ENCODE measurements around the gene GPT2.
A peak's percentile ranks its signal among the peaks of the same experiment; 100 is the strongest.

The GPT2 gene

GRCh38 chr16:46889245-46889941 lies 5.2 kb downstream of the GPT2 start:
- peaks cover 9% of the 10 kb centered on the region for H3K36me3 ChIP-seq (ENCODE audit: control insufficient read depth, insufficient read depth, low read length, severe bottlenecking)
- no peaks in the 10 kb centered on the region for H3K9me3 ChIP-seq (ENCODE audit: control insufficient read depth, low read length)
- H3K4me1 ChIP-seq (ENCODE audit: control insufficient read depth, insufficient read depth, low read length) = peaks cover 65% of the 10 kb centered on the region
- H3K27me3 ChIP-seq (replicated peaks; ENCODE audit: control insufficient read depth, insufficient read depth, low read length) = no peaks in the 10 kb centered on the region
- H3K4me3 ChIP-seq (ENCODE audit: low read length) = no peak overlapping the region
- H3K9ac ChIP-seq (ENCODE audit: low read length) = peak overlapping the region; percentile 38
- no peak for DNase-seq (ENCODE audit: low read depth)

DNA sequence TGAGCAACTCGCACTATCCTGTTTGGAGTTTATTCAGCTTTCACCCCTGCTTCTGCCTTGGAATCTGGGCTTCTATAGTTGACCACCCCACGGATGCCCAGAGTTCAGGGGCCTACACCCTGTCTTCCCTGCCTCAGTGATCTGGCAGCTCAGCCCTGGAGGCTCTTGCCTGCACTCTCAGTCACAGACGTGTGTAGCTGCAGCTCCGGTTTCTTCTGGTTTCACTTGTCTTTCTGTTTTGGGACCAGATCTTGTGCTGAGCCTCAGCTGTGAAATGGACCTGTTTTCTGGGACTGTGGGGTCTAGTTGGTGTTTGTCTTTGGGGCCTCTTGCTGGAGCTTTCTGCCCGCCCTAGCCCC lies 5.8 kb downstream of the GPT2 start:
- H3K4me3 ChIP-seq (ENCODE audit: low read length) = no peak overlapping the region
- DNase-seq (ENCODE audit: low read depth) = no peak
- peaks cover 9% of the 10 kb centered on the region for H3K36me3 ChIP-seq (ENCODE audit: control insufficient read depth, insufficient read depth, low read length, severe bottlenecking)
- H3K9me3 ChIP-seq (ENCODE audit: control insufficient read depth, low read length) = no peaks in the 10 kb centered on the region
- peaks cover 68% of the 10 kb centered on the region for H3K4me1 ChIP-seq (ENCODE audit: control insufficient read depth, insufficient read depth, low read length)
- no peaks in the 10 kb centered on the region for H3K27me3 ChIP-seq (replicated peaks; ENCODE audit: control insufficient read depth, insufficient read depth, low read length)
- H3K9ac ChIP-seq (ENCODE audit: low read length) = peak overlapping the region; percentile 38

DNA sequence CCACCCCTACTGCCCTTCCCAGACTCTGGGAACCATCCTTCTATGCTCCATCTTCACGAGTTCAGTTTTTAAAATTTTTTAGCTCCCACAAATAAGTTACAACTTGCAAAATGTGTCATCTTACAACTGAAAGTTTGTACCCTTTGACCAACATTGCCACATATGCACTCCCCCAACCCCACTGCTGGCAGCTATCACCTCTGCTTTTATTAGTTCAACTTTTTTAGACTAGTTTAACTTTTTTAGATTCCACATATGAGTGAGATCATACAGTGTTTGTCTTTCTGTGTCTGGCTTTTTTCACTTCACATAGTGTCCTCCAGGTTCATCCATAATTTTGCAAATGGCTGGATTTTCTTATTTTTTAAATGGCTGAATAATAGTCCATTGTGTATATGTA lies 7.7 kb downstream of the GPT2 start:
- peaks cover 64% of the 10 kb centered on the region for H3K4me1 ChIP-seq (ENCODE audit: control insufficient read depth, insufficient read depth, low read length)
- H3K9me3 ChIP-seq (ENCODE audit: control insufficient read depth, low read length) = no peaks in the 10 kb centered on the region
- DNase-seq (ENCODE audit: low read depth) = no peak
- peaks cover 9% of the 10 kb centered on the region for H3K36me3 ChIP-seq (ENCODE audit: control insufficient read depth, insufficient read depth, low read length, severe bottlenecking)
- H3K4me3 ChIP-seq (ENCODE audit: low read length) = peak overlapping the region; percentile 27
- H3K9ac ChIP-seq (ENCODE audit: low read length) = peak overlapping the region; percentile 49
- H3K27me3 ChIP-seq (replicated peaks; ENCODE audit: control insufficient read depth, insufficient read depth, low read length) = no peaks in the 10 kb centered on the region

- H3K9ac ChIP-seq (ENCODE audit: low read length) = no peak overlapping the region
- no peak for DNase-seq (ENCODE audit: low read depth)
- no peaks in the 10 kb centered on the region for H3K27me3 ChIP-seq (replicated peaks; ENCODE audit: control insufficient read depth, insufficient read depth, low read length)
- no peaks in the 10 kb centered on the region for H3K9me3 ChIP-seq (ENCODE audit: control insufficient read depth, low read length)
- peaks cover 5% of the 10 kb centered on the region for H3K36me3 ChIP-seq (ENCODE audit: control insufficient read depth, insufficient read depth, low read length, severe bottlenecking)
- no peak overlapping the region for H3K4me3 ChIP-seq (ENCODE audit: low read length)
- peaks cover 55% of the 10 kb centered on the region for H3K4me1 ChIP-seq (ENCODE audit: control insufficient read depth, insufficient read depth, low read length)
Observed at GRCh38 chr16:46894036-46894672, 10.0 kb downstream of the GPT2 start.

GRCh38 chr16:46895399-46896313 lies 11.5 kb downstream of the GPT2 start:
- Histone ChIP-seq H3K9ac (ENCODE audit: low read length) (peak overlapping the region; percentile 2), H3K9me3 (ENCODE audit: control insufficient read depth, low read length) (no peaks in the 10 kb centered on the region), H3K36me3 (ENCODE audit: control insufficient read depth, insufficient read depth, low read length, severe bottlenecking) (peaks cover 11% of the 10 kb centered on the region), H3K27me3 (replicated peaks; ENCODE audit: control insufficient read depth, insufficient read depth, low read length) (no peaks in the 10 kb centered on the region), H3K4me1 (ENCODE audit: control insufficient read depth, insufficient read depth, low read length) (peaks cover 51% of the 10 kb centered on the region), H3K4me3 (ENCODE audit: low read length) (no peak overlapping the region)
- no peak for DNase-seq (ENCODE audit: low read depth)

DNA sequence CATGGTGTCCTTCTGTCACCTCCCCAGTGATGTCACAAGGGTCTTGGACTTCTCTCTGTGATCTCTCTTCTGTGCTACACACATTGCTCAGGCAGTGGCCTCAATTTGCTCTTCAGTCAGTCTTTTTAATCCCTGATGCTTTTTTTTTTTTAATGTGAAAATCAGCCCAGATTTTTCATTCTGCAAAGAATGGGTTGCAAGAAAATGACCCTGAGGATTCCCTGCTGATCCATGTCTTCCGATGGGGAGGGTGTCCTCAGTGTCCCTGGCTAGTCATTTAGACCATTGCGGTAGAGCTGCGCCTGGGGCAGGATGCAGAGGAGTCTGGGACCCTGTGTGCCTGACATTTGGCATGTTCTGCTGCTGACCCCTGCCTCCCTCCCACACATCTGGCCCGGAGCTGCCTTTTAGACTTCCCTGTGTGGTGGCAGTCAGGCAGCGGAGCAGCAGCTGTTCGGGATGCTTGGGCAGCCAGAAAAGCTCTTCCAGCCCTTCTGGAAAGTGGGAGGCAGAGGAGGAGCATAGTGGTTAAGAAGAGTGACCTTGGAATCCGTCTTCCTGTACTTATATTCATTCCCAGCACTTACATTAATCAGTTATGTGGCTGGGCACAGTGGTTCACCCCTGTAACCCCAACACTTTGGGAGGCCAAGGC lies 12.3 kb downstream of the GPT2 start:
- peaks cover 18% of the 10 kb centered on the region for H3K36me3 ChIP-seq (ENCODE audit: control insufficient read depth, insufficient read depth, low read length, severe bottlenecking)

GRCh38 chr16:46897471-46897870 lies 13.3 kb downstream of the GPT2 start:
- Histone ChIP-seq H3K9ac (ENCODE audit: low read length) (no peak overlapping the region), H3K4me3 (ENCODE audit: low read length) (no peak overlapping the region), H3K9me3 (ENCODE audit: control insufficient read depth, low read length) (no peaks in the 10 kb centered on the region), H3K27me3 (replicated peaks; ENCODE audit: control insufficient read depth, insufficient read depth, low read length) (no peaks in the 10 kb centered on the region), H3K36me3 (ENCODE audit: control insufficient read depth, insufficient read depth, low read length, severe bottlenecking) (peaks cover 29% of the 10 kb centered on the region), H3K4me1 (ENCODE audit: control insufficient read depth, insufficient read depth, low read length) (peaks cover 42% of the 10 kb centered on the region)
- DNase-seq (ENCODE audit: low read depth) = no peak

More for the DNA sequence above, 12.3 kb downstream of the GPT2 start:
- Histone ChIP-seq H3K9me3 (ENCODE audit: control insufficient read depth, low read length) (no peaks in the 10 kb centered on the region), H3K4me3 (ENCODE audit: low read length) (no peak overlapping the region), H3K9ac (ENCODE audit: low read length) (peak overlapping the region; percentile 2), H3K4me1 (ENCODE audit: control insufficient read depth, insufficient read depth, low read length) (peaks cover 49% of the 10 kb centered on the region), H3K27me3 (replicated peaks; ENCODE audit: control insufficient read depth, insufficient read depth, low read length) (no peaks in the 10 kb centered on the region)
- no peak for DNase-seq (ENCODE audit: low read depth)

- Histone ChIP-seq H3K4me3 (ENCODE audit: low read length) (no peak overlapping the region), H3K9ac (ENCODE audit: low read length) (no peak overlapping the region), H3K27me3 (replicated peaks; ENCODE audit: control insufficient read depth, insufficient read depth, low read length) (no peaks in the 10 kb centered on the region), H3K9me3 (ENCODE audit: control insufficient read depth, low read length) (no peaks in the 10 kb centered on the region), H3K36me3 (ENCODE audit: control insufficient read depth, insufficient read depth, low read length, severe bottlenecking) (peaks cover 30% of the 10 kb centered on the region), H3K4me1 (ENCODE audit: control insufficient read depth, insufficient read depth, low read length) (peaks cover 41% of the 10 kb centered on the region)
- no peak for DNase-seq (ENCODE audit: low read depth)
Observed at GRCh38 chr16:46898006-46898405, 13.8 kb downstream of the GPT2 start.

- Histone ChIP-seq H3K36me3 (ENCODE audit: control insufficient read depth, insufficient read depth, low read length, severe bottlenecking) (peaks cover 45% of the 10 kb centered on the region), H3K9me3 (ENCODE audit: control insufficient read depth, low read length) (no peaks in the 10 kb centered on the region), H3K4me3 (ENCODE audit: low read length) (no peak overlapping the region), H3K4me1 (ENCODE audit: control insufficient read depth, insufficient read depth, low read length) (peaks cover 31% of the 10 kb centered on the region), H3K27me3 (replicated peaks; ENCODE audit: control insufficient read depth, insufficient read depth, low read length) (no peaks in the 10 kb centered on the region), H3K9ac (ENCODE audit: low read length) (peak overlapping the region; percentile 66)
- DNase-seq (ENCODE audit: low read depth) = no peak
Observed at GRCh38 chr16:46899443-46900143, 15.4 kb downstream of the GPT2 start.

DNA sequence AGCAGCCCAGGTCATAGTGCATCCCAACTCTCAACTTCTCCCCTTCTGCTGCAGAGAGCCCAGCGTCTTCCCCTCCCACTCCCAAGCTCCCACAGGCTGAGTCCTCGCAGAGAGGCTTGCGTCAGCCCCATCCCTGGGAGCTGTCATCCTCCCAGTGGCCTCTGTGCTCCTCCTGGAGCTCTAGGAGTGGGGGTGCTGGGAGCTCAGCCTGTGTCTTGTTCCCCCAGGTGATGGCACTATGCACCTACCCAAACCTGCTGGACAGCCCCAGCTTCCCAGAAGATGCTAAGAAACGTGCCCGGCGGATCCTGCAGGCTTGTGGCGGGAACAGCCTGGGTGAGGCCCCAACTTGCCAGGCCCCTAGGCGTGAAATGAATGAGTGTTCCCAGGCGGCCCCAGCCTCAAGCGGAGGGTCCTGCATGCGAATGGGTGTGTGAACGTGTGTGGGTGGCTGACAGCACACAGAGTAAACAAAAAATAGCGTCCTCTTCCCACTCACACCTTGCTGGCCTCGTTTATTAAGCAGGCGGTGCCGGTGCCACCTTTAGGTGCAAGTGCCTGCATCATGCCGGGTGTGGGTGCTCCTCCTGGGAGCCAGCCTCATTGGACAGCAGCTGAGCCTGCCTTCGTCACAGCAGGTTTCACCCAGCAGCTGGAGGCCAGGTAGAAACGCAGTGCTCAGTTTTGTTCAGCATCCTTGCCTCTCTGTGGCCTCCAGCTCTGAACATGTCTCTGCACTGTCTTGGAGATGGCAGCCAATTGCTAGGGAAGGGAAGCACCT lies 16.5 kb downstream of the GPT2 start:
- Histone ChIP-seq H3K9me3 (ENCODE audit: control insufficient read depth, low read length) (no peaks in the 10 kb centered on the region), H3K4me3 (ENCODE audit: low read length) (no peak overlapping the region), H3K4me1 (ENCODE audit: control insufficient read depth, insufficient read depth, low read length) (peaks cover 25% of the 10 kb centered on the region), H3K36me3 (ENCODE audit: control insufficient read depth, insufficient read depth, low read length, severe bottlenecking) (peaks cover 54% of the 10 kb centered on the region), H3K9ac (ENCODE audit: low read length) (no peak overlapping the region), H3K27me3 (replicated peaks; ENCODE audit: control insufficient read depth, insufficient read depth, low read length) (no peaks in the 10 kb centered on the region)
- no peak for DNase-seq (ENCODE audit: low read depth)

Data from adipocyte (in vitro differentiated cells).